Measurements from ENCODE around the gene SLC35G4. TPM values are rescaled to one million over a fixed set of nuclear protein-coding genes. Genes with fewer than 3 reads are reported as not detected.

The SLC35G4 gene
- total and polyA plus RNA-seq, 2 donors from 2014 or later = not detected

DNA sequence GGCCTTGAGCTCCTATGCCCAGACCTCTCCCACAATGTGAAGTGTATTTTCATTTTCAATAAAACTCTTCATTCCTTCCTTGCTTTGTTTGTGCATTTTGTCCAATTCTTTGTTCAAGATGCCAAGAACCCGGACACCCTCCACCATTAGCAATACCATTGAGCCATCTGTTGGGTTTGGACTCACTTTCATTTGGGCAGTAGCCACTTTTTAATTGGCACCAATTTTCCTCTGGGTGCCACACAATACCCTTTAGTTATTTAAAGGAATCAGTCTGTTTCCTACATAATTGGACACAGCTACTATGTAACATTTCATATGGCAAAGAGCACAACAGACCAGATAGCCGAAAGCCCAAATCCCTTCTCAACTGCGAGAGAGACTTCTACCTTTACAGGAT lies 22.5 kb upstream of the SLC35G4 start:
- H3K9me3 ChIP-seq (ENCODE audit: control insufficient read depth in 2 of 3, insufficient read depth in 1 of 3, low read length in 3 of 3) = no peaks in the 10 kb centered on the region
- intact Hi-C loops (cut with DNase I) = no loop called here
- H3K36me3 ChIP-seq (ENCODE audit: control insufficient read depth in 2 of 3, insufficient read depth in 3 of 3, low read length in 3 of 3) = no peaks in the 10 kb centered on the region
- no peak overlapping the region for H3K27ac ChIP-seq (ENCODE audit: low read depth in 2 of 2, low read length in 2 of 2)
- H3K9ac ChIP-seq (ENCODE audit: low read length in 3 of 3) = no peak overlapping the region
- no peaks in the 10 kb centered on the region for H3K27me3 ChIP-seq (ENCODE audit: control insufficient read depth, insufficient read depth, low read length)
- no peak overlapping the region for H3K4me3 ChIP-seq (ENCODE audit: low read length in 3 of 3)
- DNase-seq (no peak), FAIRE-seq (no peak)
- no peaks in the 10 kb centered on the region for H3K4me1 ChIP-seq (ENCODE audit: control insufficient read depth in 2 of 3, insufficient read depth in 2 of 3, low read depth in 1 of 3, low read length in 3 of 3)
- TF ChIP-seq, protein P1, sequence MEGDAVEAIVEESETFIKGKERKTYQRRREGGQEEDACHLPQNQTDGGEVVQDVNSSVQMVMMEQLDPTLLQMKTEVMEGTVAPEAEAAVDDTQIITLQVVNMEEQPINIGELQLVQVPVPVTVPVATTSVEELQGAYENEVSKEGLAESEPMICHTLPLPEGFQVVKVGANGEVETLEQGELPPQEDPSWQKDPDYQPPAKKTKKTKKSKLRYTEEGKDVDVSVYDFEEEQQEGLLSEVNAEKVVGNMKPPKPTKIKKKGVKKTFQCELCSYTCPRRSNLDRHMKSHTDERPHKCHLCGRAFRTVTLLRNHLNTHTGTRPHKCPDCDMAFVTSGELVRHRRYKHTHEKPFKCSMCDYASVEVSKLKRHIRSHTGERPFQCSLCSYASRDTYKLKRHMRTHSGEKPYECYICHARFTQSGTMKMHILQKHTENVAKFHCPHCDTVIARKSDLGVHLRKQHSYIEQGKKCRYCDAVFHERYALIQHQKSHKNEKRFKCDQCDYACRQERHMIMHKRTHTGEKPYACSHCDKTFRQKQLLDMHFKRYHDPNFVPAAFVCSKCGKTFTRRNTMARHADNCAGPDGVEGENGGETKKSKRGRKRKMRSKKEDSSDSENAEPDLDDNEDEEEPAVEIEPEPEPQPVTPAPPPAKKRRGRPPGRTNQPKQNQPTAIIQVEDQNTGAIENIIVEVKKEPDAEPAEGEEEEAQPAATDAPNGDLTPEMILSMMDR (IDR thresholded peaks at IDR 0.05; ENCODE audit: borderline replicate concordance, extremely low read depth, insufficient read depth) = no peak

DNA sequence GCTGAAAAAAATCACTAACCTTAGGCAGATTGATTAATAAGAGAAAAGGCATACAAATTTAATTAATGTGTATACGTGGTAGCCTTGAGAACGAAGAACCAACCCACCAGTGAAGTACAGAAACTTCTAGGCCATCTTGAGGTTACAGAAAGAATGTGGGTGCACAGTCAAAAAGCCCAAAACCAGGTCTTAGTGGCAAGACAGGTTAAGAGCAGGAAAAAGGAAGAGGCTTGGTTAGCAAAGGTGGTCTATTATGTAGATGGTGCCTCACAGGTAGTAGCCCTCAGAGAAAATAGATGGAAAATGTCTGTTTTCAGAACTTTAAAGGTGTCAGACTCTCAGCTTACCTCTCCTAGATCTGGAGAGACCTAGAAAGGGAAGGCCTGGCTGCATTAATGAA lies 22.0 kb upstream of the SLC35G4 start:
- intact Hi-C loops (cut with DNase I) = no loop called here
- TF ChIP-seq, protein P1 (IDR thresholded peaks at IDR 0.05; ENCODE audit: borderline replicate concordance, extremely low read depth, insufficient read depth) = no peak
- no peak overlapping the region for H3K4me3 ChIP-seq (ENCODE audit: low read length in 3 of 3)
- H3K36me3 ChIP-seq (ENCODE audit: control insufficient read depth in 2 of 3, insufficient read depth in 3 of 3, low read length in 3 of 3) = no peaks in the 10 kb centered on the region
- FAIRE-seq (no peak), DNase-seq (no peak)
- H3K9me3 ChIP-seq (ENCODE audit: control insufficient read depth in 2 of 3, insufficient read depth in 1 of 3, low read length in 3 of 3) = no peaks in the 10 kb centered on the region
- H3K9ac ChIP-seq (ENCODE audit: low read length in 3 of 3) = no peak overlapping the region
- no peaks in the 10 kb centered on the region for H3K27me3 ChIP-seq (ENCODE audit: control insufficient read depth, insufficient read depth, low read length)
- no peaks in the 10 kb centered on the region for H3K4me1 ChIP-seq (ENCODE audit: control insufficient read depth in 2 of 3, insufficient read depth in 2 of 3, low read depth in 1 of 3, low read length in 3 of 3)
- H3K27ac ChIP-seq (ENCODE audit: low read depth in 2 of 2, low read length in 2 of 2) = no peak overlapping the region

DNA sequence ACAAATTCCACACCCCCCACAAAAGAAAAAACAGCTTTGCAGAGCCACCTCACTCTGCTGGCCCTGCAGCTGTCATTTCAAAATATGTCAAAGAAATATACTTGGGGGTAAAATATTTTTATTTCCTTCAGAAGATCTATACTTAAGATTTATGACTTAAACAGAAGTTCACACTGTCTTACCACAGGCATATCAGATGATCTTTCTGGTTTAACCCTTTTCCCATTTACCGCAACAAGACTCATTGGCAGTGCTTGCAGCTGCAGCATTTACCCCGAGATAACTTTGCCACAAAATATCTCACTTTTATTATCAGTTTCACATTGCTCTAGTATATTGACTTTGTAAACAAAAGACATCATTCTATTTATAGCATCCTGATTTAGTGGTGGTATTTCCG lies 21.6 kb upstream of the SLC35G4 start:
- Histone ChIP-seq H3K27me3 (ENCODE audit: control insufficient read depth, insufficient read depth, low read length) (no peaks in the 10 kb centered on the region), H3K36me3 (ENCODE audit: control insufficient read depth in 2 of 3, insufficient read depth in 3 of 3, low read length in 3 of 3) (no peaks in the 10 kb centered on the region), H3K4me1 (ENCODE audit: control insufficient read depth in 2 of 3, insufficient read depth in 2 of 3, low read depth in 1 of 3, low read length in 3 of 3) (no peaks in the 10 kb centered on the region), H3K27ac (ENCODE audit: low read depth in 2 of 2, low read length in 2 of 2) (no peak overlapping the region), H3K9ac (ENCODE audit: low read length in 3 of 3) (no peak overlapping the region), H3K4me3 (ENCODE audit: low read length in 3 of 3) (no peak overlapping the region), H3K9me3 (ENCODE audit: control insufficient read depth in 2 of 3, insufficient read depth in 1 of 3, low read length in 3 of 3) (no peaks in the 10 kb centered on the region)
- intact Hi-C loops (cut with DNase I) = no loop called here
- TF ChIP-seq, protein P1 (IDR thresholded peaks at IDR 0.05; ENCODE audit: borderline replicate concordance, extremely low read depth, insufficient read depth) = no peak
- FAIRE-seq (no peak), DNase-seq (peak in 1 of 5 donors; percentile 13)

DNA sequence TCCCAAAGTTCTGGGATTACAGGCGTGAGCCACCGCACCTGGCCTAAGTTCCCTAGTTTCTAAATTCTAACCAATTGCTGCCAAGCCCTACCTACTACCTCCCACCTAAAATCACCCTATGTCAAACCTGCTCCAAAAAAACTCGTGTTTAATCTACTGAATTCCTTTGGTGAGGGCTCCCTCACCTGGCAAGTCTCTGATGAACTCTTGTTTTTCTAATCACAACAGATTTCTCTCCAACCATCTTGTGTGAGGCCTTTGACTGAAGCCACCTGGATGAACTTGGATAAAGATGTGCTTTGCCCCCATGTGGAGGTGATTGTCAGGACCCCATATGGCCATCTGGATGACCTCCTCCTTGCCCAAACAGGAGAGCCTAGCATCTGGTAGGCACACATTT lies 17.4 kb upstream of the SLC35G4 start:
- H3K27me3 ChIP-seq (ENCODE audit: control insufficient read depth, insufficient read depth, low read length) = no peaks in the 10 kb centered on the region
- H3K9me3 ChIP-seq (ENCODE audit: control insufficient read depth in 2 of 3, insufficient read depth in 1 of 3, low read length in 3 of 3) = no peaks in the 10 kb centered on the region
- H3K4me1 ChIP-seq (ENCODE audit: control insufficient read depth in 2 of 3, insufficient read depth in 2 of 3, low read depth in 1 of 3, low read length in 3 of 3) = no peaks in the 10 kb centered on the region
- FAIRE-seq (no peak), DNase-seq (no peak)
- TF ChIP-seq, protein P1 (IDR thresholded peaks at IDR 0.05; ENCODE audit: borderline replicate concordance, extremely low read depth, insufficient read depth) = no peak
- no peak overlapping the region for H3K4me3 ChIP-seq (ENCODE audit: low read length in 3 of 3)
- no peak overlapping the region for H3K9ac ChIP-seq (ENCODE audit: low read length in 3 of 3)
- no peaks in the 10 kb centered on the region for H3K36me3 ChIP-seq (ENCODE audit: control insufficient read depth in 2 of 3, insufficient read depth in 3 of 3, low read length in 3 of 3)
- H3K27ac ChIP-seq (ENCODE audit: low read depth in 2 of 2, low read length in 2 of 2) = no peak overlapping the region
- intact Hi-C loops (cut with DNase I) = no loop called here

All from kidney (tissue), 14 donors.